Keratinocyte (primary cell): ENCODE data around the gene PFN4. TPM values are rescaled to one million over a fixed set of nuclear protein-coding genes. Genes with fewer than 3 reads are reported as not detected.

Experiments
- DNase-seq: peaks from one replicate; pipeline ENCODE4 v3.0.0-alpha.2; 2011; ENCODE audit warnings: low read depth, missing footprints, low spot score
- FAIRE-seq: peaks from 2 replicates; lab custom pipeline; 2011; peaks lifted over from hg19 to GRCh38; lab: Jason Lieb, UNC
- H2AFZ ChIP-seq: 2 replicates; pipeline ENCODE4 v1.6.0; 2012; ENCODE audit warnings: low read length, control low read depth, inconsistent platforms; ENCODE audit not compliant: control insufficient read depth
- H3K27ac ChIP-seq: 2 replicates; pipeline ENCODE4 v1.5.1; 2011; ENCODE audit warnings: low read length; ENCODE audit not compliant: control insufficient read depth, insufficient read depth
- H3K27me3 ChIP-seq: 3 replicates; pipeline ENCODE4 v1.6.0; 2011; ENCODE audit warnings: low read length; ENCODE audit not compliant: control insufficient read depth, insufficient read depth; ENCODE audit errors: extremely low read depth
- H3K36me3 ChIP-seq, 2 experiments: 2 replicates in 1 of 2; 3 replicates in 1 of 2; pipeline ENCODE4 v1.5.1; 2011; ENCODE audit warnings: low read length in 2 of 2, mild to moderate bottlenecking in 1 of 2; ENCODE audit not compliant: control insufficient read depth in 2 of 2, insufficient read depth in 2 of 2; ENCODE audit errors: extremely low read depth in 1 of 2
- H3K4me1 ChIP-seq: 3 replicates; pipeline ENCODE4 v1.5.1; 2011; ENCODE audit warnings: low read length; ENCODE audit not compliant: control insufficient read depth, insufficient read depth; ENCODE audit errors: extremely low read depth
- H3K4me2 ChIP-seq: 3 replicates; pipeline ENCODE4 v1.6.0; 2011; ENCODE audit warnings: low read depth, low read length; ENCODE audit not compliant: control insufficient read depth, insufficient read depth; ENCODE audit errors: extremely low read depth
- H3K4me3 ChIP-seq, 3 experiments: fragments of 200-600 bp in 1 of 3; sonication (generic) in 1 of 3; 2 replicates in 2 of 3; 3 replicates in 1 of 3; pipeline ENCODE4 v1.5.1; 2011 to 2016; ENCODE audit warnings: low read length in 3 of 3, mild to moderate bottlenecking in 3 of 3, control low read depth in 2 of 3, inconsistent platforms in 1 of 3, low read depth in 1 of 3, mixed read lengths in 1 of 3, mixed run types in 1 of 3, moderate library complexity in 1 of 3; ENCODE audit not compliant: control insufficient read depth in 2 of 3, insufficient read depth in 2 of 3; ENCODE audit errors: extremely low read depth in 1 of 3
- H3K79me2 ChIP-seq: 2 replicates; pipeline ENCODE4 v1.6.0; 2012; ENCODE audit warnings: low read length; ENCODE audit not compliant: control insufficient read depth, insufficient read depth
- H3K9ac ChIP-seq: 3 replicates; pipeline ENCODE4 v1.6.0; 2011; ENCODE audit warnings: low read length; ENCODE audit not compliant: control insufficient read depth, insufficient read depth; ENCODE audit errors: extremely low read depth
- H3K9me1 ChIP-seq: 3 replicates; pipeline ENCODE4 v1.6.0; 2011; ENCODE audit warnings: low read length; ENCODE audit not compliant: control insufficient read depth, insufficient read depth; ENCODE audit errors: extremely low read depth
- H3K9me3 ChIP-seq: 2 replicates; pipeline ENCODE4 v1.5.1; 2012; ENCODE audit warnings: low read depth, low read length; ENCODE audit not compliant: control insufficient read depth
- H4K20me1 ChIP-seq: 3 replicates; pipeline ENCODE4 v1.6.0; 2011; ENCODE audit warnings: low read length; ENCODE audit not compliant: control insufficient read depth, insufficient read depth; ENCODE audit errors: extremely low read depth
- CTCF ChIP-seq, 3 experiments: IDR thresholded peaks in 1 of 3; conservative IDR thresholded peaks in 1 of 3; optimal IDR thresholded peaks in 1 of 3; 2 replicates in 2 of 3; 3 replicates in 1 of 3; pipeline versions ENCODE3 to v1.5.1; 2011; ENCODE audit warnings: low read length in 3 of 3, mild to moderate bottlenecking in 3 of 3, moderate library complexity in 2 of 3, control low read depth in 1 of 3, inconsistent platforms in 1 of 3; ENCODE audit not compliant: insufficient read depth in 2 of 3; ENCODE audit errors: extremely low read depth in 1 of 3
- EZH2 ChIP-seq: IDR thresholded peaks from one replicate; pipeline ENCODE4 v1.6.1; 2012; ENCODE audit warnings: inconsistent platforms, mild to moderate bottlenecking, low read length, moderate library complexity
- dilution Hi-C: fragments of 300-500 bp; cut with MboI; formaldehyde crosslinking; loops from one replicate; pipeline ENCODE4 v1.7.0; 2020; ENCODE audit warnings: low sequenced_read_pairs; ENCODE audit not compliant: extremely low pct_ligation_motif_present
- polyA plus RNA-seq, 5 experiments: library from polyadenylated mRNA; depleted of rRNA in 3 of 5; stranded (reverse) in 3 of 5; stranded (forward) in 1 of 5; unstranded in 1 of 5; fragments of >200 nt; gene quantifications; 1 replicate in 1 of 5; 2 replicates in 3 of 5; 3 replicates in 1 of 5; pipeline versions ENCODE4 v1.2.1 to v1.2.3, GENCODE V29; 2011 to 2012; ENCODE audit warnings: missing spikeins in 2 of 5, low read depth in 1 of 5, low replicate concordance in 1 of 5

The PFN4 gene
- polyA plus RNA-seq, 1 donor (not counting 4 experiments of a cell fraction or from before 2014, with no cell fraction given): 0.16 TPM

DNA sequence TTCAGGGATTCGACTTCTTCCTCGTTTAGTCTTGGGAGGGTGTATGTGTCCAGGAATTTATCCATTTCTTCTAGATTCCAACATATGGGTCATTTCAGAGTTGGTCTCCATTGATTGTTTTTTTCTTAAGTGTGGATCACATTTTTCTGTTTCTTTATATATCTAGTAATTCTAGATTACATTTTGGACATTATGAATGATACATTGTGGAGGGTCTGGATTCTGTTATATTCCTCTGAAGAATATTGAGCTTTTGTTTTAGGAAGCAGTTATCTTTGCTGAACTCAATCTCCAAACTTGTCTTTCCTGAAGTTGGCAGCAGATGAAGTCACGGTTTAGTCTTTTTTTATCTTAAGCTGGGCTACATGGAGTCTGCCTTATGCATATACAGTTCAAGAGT is 9.4 kb upstream of the PFN4 start:
- no peaks in the 10 kb centered on the region for H3K27me3 ChIP-seq
- no peaks in the 10 kb centered on the region for H3K9me1 ChIP-seq
- no peaks in the 10 kb centered on the region for H4K20me1 ChIP-seq
- H3K9me3 ChIP-seq: no peaks in the 10 kb centered on the region
- FAIRE-seq (no peak), DNase-seq (no peak)
- no peak overlapping the region for H3K9ac ChIP-seq
- H3K4me1 ChIP-seq: no peaks in the 10 kb centered on the region
- dilution Hi-C loops: no loop called here
- H3K79me2 ChIP-seq: no peaks in the 10 kb centered on the region
- no peak overlapping the region for H2AFZ ChIP-seq
- H3K4me3 ChIP-seq: no peak overlapping the region
- no peaks in the 10 kb centered on the region for H3K36me3 ChIP-seq
- H3K27ac ChIP-seq: no peak overlapping the region
- no peak overlapping the region for H3K4me2 ChIP-seq
- TF ChIP-seq CTCF (optimal IDR thresholded peaks at IDR 0.05 in 1 of 3, IDR thresholded peaks at IDR 0.05 in 1 of 3, conservative IDR thresholded peaks at IDR 0.05 in 1 of 3; ENCODE audit: extremely low read depth in 1 of 3, insufficient read depth in 2 of 3, low read length in 3 of 3): no peak
- no peak for TF ChIP-seq EZH2

DNA sequence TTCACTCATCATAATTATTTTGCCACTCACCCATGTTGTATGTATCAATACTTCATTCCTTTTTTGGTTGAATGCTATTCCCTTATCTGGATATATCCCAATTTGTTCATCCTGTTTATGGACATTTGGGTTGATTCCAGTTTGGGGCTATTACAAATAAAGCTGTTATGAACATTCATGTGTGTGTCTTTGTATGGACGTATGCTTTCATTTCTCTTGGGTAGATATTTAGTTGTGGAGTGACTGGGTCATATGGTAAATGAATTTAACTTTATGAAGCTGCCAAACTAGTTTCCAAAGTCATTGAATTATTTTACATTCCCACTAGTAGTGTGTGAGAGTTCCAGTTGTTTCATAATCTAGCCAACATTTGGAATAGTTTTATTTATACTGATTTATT is 2.8 kb upstream of the PFN4 start:
- Histone ChIP-seq H3K79me2 (no peaks in the 10 kb centered on the region), H3K9ac (no peak overlapping the region), H3K4me1 (peaks cover 7% of the 10 kb centered on the region), H3K4me3 (no peak overlapping the region), H3K36me3 (no peaks in the 10 kb centered on the region), H4K20me1 (no peaks in the 10 kb centered on the region), H3K9me1 (no peaks in the 10 kb centered on the region), H3K27ac (no peak overlapping the region), H3K4me2 (no peak overlapping the region), H3K27me3 (no peaks in the 10 kb centered on the region), H3K9me3 (no peaks in the 10 kb centered on the region), H2AFZ (no peak overlapping the region)
- dilution Hi-C loops: no loop called here
- DNase-seq (no peak), FAIRE-seq (no peak)
- TF ChIP-seq CTCF (optimal IDR thresholded peaks at IDR 0.05 in 1 of 3, IDR thresholded peaks at IDR 0.05 in 1 of 3, conservative IDR thresholded peaks at IDR 0.05 in 1 of 3; ENCODE audit: extremely low read depth in 1 of 3, insufficient read depth in 2 of 3, low read length in 3 of 3): no peak
- no peak for TF ChIP-seq EZH2
